ES-I3 (cell line): Measurements from ENCODE around the gene LIMCH1.

Experiments used
- H3K36me3 ChIP-seq: 2 replicates; pipeline ENCODE4 v1.6.1; 2013; ENCODE audit warnings: mild to moderate bottlenecking, low read length, control low read depth, moderate library complexity; ENCODE audit not compliant: insufficient read depth
- H3K4me1 ChIP-seq: 2 replicates; pipeline ENCODE4 v1.6.1; 2013; ENCODE audit warnings: mild to moderate bottlenecking, control low read depth, low read length; ENCODE audit not compliant: insufficient read depth
- H3K9ac ChIP-seq: 2 replicates; pipeline ENCODE4 v1.6.1; 2013; ENCODE audit warnings: low read depth, mild to moderate bottlenecking, low read length, moderate library complexity
- H3K9me3 ChIP-seq: 2 replicates; pipeline ENCODE4 v1.6.1; 2013; ENCODE audit warnings: mild to moderate bottlenecking, low read length, moderate library complexity; ENCODE audit not compliant: control insufficient read depth, insufficient read depth

Gene LIMCH1

GRCh38 chr4:41657561-41657960 is 119.6 kb downstream of the LIMCH1 start:
- H3K9ac ChIP-seq: no peak overlapping the region
- H3K9me3 ChIP-seq: no peaks in the 10 kb centered on the region
- H3K4me1 ChIP-seq: 0 out of 2 replicates have a peak, but pooled peaks cover 4% of the 10 kb centered on the region
- H3K36me3 ChIP-seq: no peaks in the 10 kb centered on the region

DNA sequence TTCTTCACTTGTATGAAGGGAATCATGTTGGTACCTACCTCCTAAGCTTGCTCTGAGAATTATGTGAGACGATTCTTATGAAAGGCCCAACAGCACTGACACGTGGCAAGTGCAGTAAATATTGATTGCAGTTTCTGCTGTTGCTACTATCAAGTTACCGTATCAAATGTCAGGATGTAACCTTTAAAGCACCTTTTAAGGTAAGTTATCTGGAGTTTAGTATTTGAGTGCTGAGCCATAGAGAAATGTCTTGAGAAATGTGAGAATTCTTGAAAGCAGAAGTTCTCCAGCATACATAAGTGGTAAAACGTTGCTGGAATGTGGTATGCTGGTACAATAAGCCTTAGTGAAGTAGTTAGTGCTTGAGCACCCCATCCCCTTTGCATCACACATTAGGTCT is 120.2 kb downstream of the LIMCH1 start:
- no peaks in the 10 kb centered on the region for H3K36me3 ChIP-seq
- H3K9ac ChIP-seq: no peak overlapping the region
- H3K4me1 ChIP-seq: 0 out of 2 replicates have a peak, but pooled peaks cover 4% of the 10 kb centered on the region
- no peaks in the 10 kb centered on the region for H3K9me3 ChIP-seq

- no peaks in the 10 kb centered on the region for H3K9me3 ChIP-seq
- H3K9ac ChIP-seq: no peak overlapping the region
- no peaks in the 10 kb centered on the region for H3K36me3 ChIP-seq
- H3K4me1 ChIP-seq: 0 out of 2 replicates have a peak, but pooled peaks cover 4% of the 10 kb centered on the region
Observed at GRCh38 chr4:41660352-41660751, 122.4 kb downstream of the LIMCH1 start.

DNA sequence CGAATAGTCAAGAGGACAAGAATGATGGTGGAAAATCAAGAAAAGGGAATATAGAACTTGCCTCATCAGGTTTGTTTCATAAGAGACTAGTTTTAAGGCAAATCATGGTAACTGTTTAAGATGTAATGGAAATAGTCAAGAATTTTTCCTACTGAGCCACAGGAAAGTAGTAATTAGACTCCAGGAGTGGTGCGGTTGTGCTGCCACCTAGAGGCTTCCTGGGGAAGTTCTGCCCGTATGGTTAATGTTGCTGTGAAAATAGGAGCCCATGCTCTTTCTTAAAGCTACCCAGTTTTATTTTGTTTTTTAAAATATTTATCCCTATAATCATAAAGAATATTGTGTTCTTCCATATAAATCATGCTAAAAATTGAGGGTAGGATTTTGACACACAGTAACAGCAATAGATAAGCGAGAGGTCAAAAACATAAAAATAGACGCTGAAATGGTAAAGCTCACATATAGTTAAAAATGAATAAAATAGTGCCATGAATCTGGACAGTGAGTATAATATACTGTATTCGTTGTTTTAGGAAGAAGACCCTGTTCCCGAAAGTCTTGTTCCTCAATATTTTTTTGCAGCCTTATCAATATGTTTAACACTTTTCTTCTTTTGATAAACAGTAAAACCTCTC is 123.6 kb downstream of the LIMCH1 start:
- Histone ChIP-seq H3K4me1 (0 out of 2 replicates have a peak, but pooled peaks cover 4% of the 10 kb centered on the region), H3K36me3 (no peaks in the 10 kb centered on the region), H3K9me3 (no peaks in the 10 kb centered on the region), H3K9ac (no peak overlapping the region)

GRCh38 chr4:41665636-41666207 is 127.8 kb downstream of the LIMCH1 start:
- H3K4me1 ChIP-seq: no peaks in the 10 kb centered on the region
- H3K36me3 ChIP-seq: no peaks in the 10 kb centered on the region
- no peak overlapping the region for H3K9ac ChIP-seq
- H3K9me3 ChIP-seq: no peaks in the 10 kb centered on the region

GRCh38 chr4:41668024-41668423 is 130.1 kb downstream of the LIMCH1 start:
- Histone ChIP-seq H3K36me3 (no peaks in the 10 kb centered on the region), H3K4me1 (peaks cover 3% of the 10 kb centered on the region; the same call in 1 of the 2 replicates), H3K9me3 (no peaks in the 10 kb centered on the region), H3K9ac (no peak overlapping the region)

DNA sequence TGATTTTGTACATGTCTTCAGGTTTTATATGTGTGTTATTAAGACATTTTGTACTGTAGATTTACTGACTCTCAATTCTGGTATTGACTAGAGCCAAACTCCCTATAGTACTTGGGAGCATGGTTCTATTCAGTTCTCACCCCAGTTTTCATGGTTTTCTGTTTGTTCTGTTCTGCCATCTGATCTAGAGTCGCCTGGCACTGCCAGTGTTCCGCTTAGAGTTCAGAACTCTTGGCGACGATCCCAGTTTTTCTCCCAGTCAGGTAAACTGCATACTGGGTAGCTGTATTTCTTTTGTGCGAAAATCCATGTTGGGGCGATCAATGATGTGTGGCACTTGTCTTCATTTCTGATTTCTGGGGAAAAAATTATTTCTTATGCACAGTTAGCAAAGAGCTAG is 132.6 kb downstream of the LIMCH1 start:
- H3K4me1 ChIP-seq: peaks cover 10% of the 10 kb centered on the region
- no peaks in the 10 kb centered on the region for H3K9me3 ChIP-seq
- no peaks in the 10 kb centered on the region for H3K36me3 ChIP-seq
- no peak overlapping the region for H3K9ac ChIP-seq

DNA sequence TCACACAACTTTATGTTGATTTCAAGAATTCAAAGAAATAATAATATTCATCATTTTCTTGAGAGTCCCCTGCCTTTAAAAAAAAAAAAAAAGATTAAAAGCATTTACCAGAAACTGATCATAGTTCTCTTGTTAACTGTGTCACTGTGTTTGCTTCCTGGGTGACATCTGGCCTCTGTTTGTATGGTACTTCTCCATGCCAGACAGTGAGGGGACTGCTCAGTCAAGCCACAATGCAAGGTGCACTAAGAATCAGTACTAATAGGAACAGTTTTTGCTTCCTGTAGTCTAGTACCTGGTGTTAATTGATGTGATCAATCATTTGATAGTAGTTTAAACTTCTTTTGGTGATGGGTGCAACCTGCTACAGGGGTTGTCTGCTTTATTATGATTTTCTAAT is 133.0 kb downstream of the LIMCH1 start:
- H3K4me1 ChIP-seq: peaks cover 10% of the 10 kb centered on the region
- H3K36me3 ChIP-seq: no peaks in the 10 kb centered on the region
- no peaks in the 10 kb centered on the region for H3K9me3 ChIP-seq
- no peak overlapping the region for H3K9ac ChIP-seq

- Histone ChIP-seq H3K4me1 (peaks cover 7% of the 10 kb centered on the region), H3K36me3 (peaks cover 3% of the 10 kb centered on the region), H3K9me3 (no peaks in the 10 kb centered on the region), H3K9ac (no peak overlapping the region)
Observed at GRCh38 chr4:41678086-41678816, 140.3 kb downstream of the LIMCH1 start.

- Histone ChIP-seq H3K4me1 (peaks cover 7% of the 10 kb centered on the region), H3K9me3 (no peaks in the 10 kb centered on the region), H3K9ac (no peak overlapping the region), H3K36me3 (peaks cover 3% of the 10 kb centered on the region)
Observed at GRCh38 chr4:41678951-41679350, 141.0 kb downstream of the LIMCH1 start.

GRCh38 chr4:41679991-41680390 is 142.0 kb downstream of the LIMCH1 start:
- H3K9ac ChIP-seq: no peak overlapping the region
- peaks cover 2% of the 10 kb centered on the region; the same call in 1 of the 2 replicates for H3K4me1 ChIP-seq
- no peaks in the 10 kb centered on the region for H3K9me3 ChIP-seq
- peaks cover 3% of the 10 kb centered on the region for H3K36me3 ChIP-seq

DNA sequence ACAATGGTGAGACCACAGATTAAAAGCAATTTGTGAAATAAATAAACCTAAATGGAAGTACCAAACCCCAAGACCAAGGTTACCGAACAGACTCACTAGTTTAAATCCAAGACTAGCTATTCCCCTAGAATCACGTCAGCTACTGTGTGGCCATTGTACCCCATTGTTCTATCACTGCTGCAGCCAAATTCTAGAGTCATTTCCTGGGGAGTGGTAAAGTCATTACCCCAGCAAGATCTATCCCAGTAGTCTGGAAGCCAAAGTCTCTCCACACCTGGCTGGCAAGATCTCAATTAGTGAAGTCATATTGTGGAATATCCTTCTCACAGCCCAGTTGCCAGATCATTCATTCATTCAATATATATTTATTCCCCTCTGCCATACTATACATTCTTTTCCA is 143.1 kb downstream of the LIMCH1 start:
- H3K9me3 ChIP-seq: no peaks in the 10 kb centered on the region
- H3K4me1 ChIP-seq: no peaks in the 10 kb centered on the region
- no peak overlapping the region for H3K9ac ChIP-seq
- H3K36me3 ChIP-seq: peaks cover 3% of the 10 kb centered on the region

DNA sequence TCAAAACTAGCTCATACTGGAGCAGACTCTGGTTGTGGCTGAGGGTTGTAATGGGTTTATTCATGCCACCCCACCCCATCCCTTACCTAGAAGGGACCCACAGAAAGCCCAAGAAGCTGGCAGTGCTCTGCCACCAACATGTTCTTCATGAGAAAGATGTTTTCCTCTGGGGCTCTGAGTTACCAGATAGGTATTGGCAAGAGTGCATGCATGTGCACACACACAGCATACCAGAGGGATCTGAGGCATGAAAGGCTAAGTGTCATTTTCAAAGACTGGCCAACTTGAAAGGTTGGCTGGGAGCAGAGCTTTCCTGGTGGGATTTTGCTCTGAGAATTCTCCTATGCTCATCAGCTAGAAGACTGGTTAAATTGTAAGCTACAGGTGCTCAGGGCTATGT is 145.4 kb downstream of the LIMCH1 start:
- Histone ChIP-seq H3K36me3 (peaks cover 3% of the 10 kb centered on the region), H3K4me1 (no peaks in the 10 kb centered on the region), H3K9ac (no peak overlapping the region), H3K9me3 (no peaks in the 10 kb centered on the region)

DNA sequence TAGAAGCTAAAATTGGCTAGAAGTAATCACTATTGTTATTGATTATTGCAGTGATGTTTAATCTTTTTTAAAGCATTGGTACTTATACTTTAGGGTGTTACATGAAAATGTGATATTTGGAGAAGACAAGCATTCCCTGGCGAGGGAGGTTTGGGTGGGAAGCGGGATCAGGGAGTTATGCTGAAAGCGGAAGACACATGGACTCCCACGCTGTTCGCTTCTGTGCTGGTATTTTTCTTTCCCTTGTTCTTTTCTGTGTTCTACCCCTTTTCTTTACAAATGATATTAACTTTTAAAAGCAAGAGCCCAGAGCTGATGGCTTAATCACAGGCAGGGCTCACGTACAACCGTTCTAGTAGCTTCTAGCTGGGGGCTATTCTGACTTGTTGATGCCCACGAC is 148.9 kb downstream of the LIMCH1 start:
- Histone ChIP-seq H3K9me3 (no peaks in the 10 kb centered on the region), H3K4me1 (no peaks in the 10 kb centered on the region), H3K9ac (no peak overlapping the region), H3K36me3 (no peaks in the 10 kb centered on the region; the same call in 1 of the 2 replicates)

DNA sequence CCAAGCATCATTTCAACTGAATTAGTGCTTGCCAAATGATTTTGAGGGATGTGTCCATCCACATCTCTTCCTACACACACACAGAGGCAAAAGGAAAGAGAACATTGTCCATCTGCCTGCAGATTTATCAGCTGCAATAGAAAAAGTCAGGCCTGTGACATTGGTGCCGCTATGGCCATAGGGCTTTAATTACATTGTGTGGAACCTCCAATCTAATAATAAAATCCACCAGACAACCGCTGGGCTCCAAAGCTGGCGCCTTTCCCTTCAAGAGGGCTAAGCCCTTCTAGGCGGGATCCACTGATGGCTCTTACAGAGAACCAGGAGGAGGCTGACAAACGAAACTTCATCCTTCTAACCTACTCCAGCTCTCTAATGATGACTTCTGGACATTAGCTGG is 150.0 kb downstream of the LIMCH1 start:
- H3K9ac ChIP-seq: no peak overlapping the region

More for the DNA sequence above, 150.0 kb downstream of the LIMCH1 start:
- Histone ChIP-seq H3K36me3 (no peaks in the 10 kb centered on the region; the same call in 1 of the 2 replicates), H3K4me1 (no peaks in the 10 kb centered on the region), H3K9me3 (no peaks in the 10 kb centered on the region)
